Stimulated activated naive CD8-positive, alpha-beta T cell treated with anti-CD3 and anti-CD28 coated beads, Interleukin-15, amount 100 ng/mL, for 72 hours (primary cell): Measurements from ENCODE around the gene WNT2.

Experiments
- ATAC-seq: fragments of 150-1000 bp; cut with Tn5 transposase; 2 replicates; pipeline ENCODE4 v1.10.0; 2021; ENCODE audit warnings: mild to moderate bottlenecking, moderate library complexity
- DNase-seq, 2 donors: peaks; one replicate each; pipeline ENCODE4 v3.0.0; 2021 to 2022
- H3K27ac Mint-ChIP-seq, 2 donors: one replicate each; pipeline ENCODE4 v1.8.0; 2022; ENCODE audit warnings: mild to moderate bottlenecking in 2 of 2, mixed read lengths in 2 of 2, moderate library complexity in 2 of 2
- H3K27me3 Mint-ChIP-seq: one replicate; pipeline ENCODE4 v1.8.0; 2022; ENCODE audit warnings: mixed read lengths
- H3K4me1 Mint-ChIP-seq: one replicate; pipeline ENCODE4 v1.8.0; 2022; ENCODE audit warnings: mild to moderate bottlenecking, mixed read lengths
- H3K4me3 Mint-ChIP-seq, 2 donors: one replicate each; pipeline ENCODE4 v1.8.0; 2022; ENCODE audit warnings: mild to moderate bottlenecking in 2 of 2, mixed read lengths in 2 of 2, moderate library complexity in 1 of 2
- H3K9me3 Mint-ChIP-seq, 2 donors: one replicate each; pipeline ENCODE4 v1.8.0; 2022; ENCODE audit warnings: mixed read lengths in 2 of 2

Gene WNT2

GRCh38 chr7:117322741-117323304, at the start of gene WNT2:
TSS of gene WNT2 (minus strand) at chr7:117323058. CDS start at chr7:117322989, 69 bp downstream.
- peak within 1 kb of the TSS in 1 of 2 donors; percentile 19 for H3K4me3 Mint-ChIP-seq

GRCh38 chr7:117372073-117372472, 49.2 kb upstream of the WNT2 start:
- Mint-ChIP-seq H3K4me3 (no peak overlapping the region), H3K9me3 (no peaks in the 10 kb centered on the region), H3K4me1 (no peaks in the 10 kb centered on the region), H3K27me3 (no peaks in the 10 kb centered on the region), H3K27ac (no peak overlapping the region)
- no peak for DNase-seq
- no peak for ATAC-seq

More at GRCh38 chr7:117322741-117323304, at the start of gene WNT2:
- Mint-ChIP-seq H3K27me3 (peaks cover 71% of the 10 kb centered on the region), H3K27ac (no peak within 1 kb of the TSS), H3K9me3 (no peaks in the 10 kb centered on the region), H3K4me1 (peaks cover 13% of the 10 kb centered on the region)
- ATAC-seq (no peak), DNase-seq (no peak)

- DNase-seq (no peak), ATAC-seq (no peak)
- Mint-ChIP-seq H3K27ac (no peak overlapping the region), H3K4me1 (no peaks in the 10 kb centered on the region), H3K4me3 (no peak overlapping the region), H3K27me3 (no peaks in the 10 kb centered on the region), H3K9me3 (no peaks in the 10 kb centered on the region)
These were observed 41.7 kb upstream of the WNT2 start for GRCh38 chr7:117364339-117365080.

- no peaks in the 10 kb centered on the region for H3K27me3 Mint-ChIP-seq
These were observed 39.5 kb upstream of the WNT2 start for GRCh38 chr7:117362294-117362888.

GRCh38 chr7:117350027-117350426, 27.2 kb upstream of the WNT2 start:
- no peak overlapping the region for H3K27ac Mint-ChIP-seq
- H3K9me3 Mint-ChIP-seq, result peaks cover 0 to 12% of the 10 kb centered on the region in 2 donors

More at GRCh38 chr7:117362294-117362888, 39.5 kb upstream of the WNT2 start:
- H3K4me3 Mint-ChIP-seq, result no peak overlapping the region
- no peaks in the 10 kb centered on the region for H3K4me1 Mint-ChIP-seq
- no peak for DNase-seq
- no peaks in the 10 kb centered on the region for H3K9me3 Mint-ChIP-seq
- ATAC-seq, result no peak
- no peak overlapping the region for H3K27ac Mint-ChIP-seq

GRCh38 chr7:117349570-117349969, 26.7 kb upstream of the WNT2 start:
- no peak overlapping the region for H3K27ac Mint-ChIP-seq
- H3K9me3 Mint-ChIP-seq, result peaks cover 0 to 14% of the 10 kb centered on the region in 2 donors
- H3K4me1 Mint-ChIP-seq, result no peaks in the 10 kb centered on the region
- ATAC-seq, result no peak
- peaks cover 12% of the 10 kb centered on the region for H3K27me3 Mint-ChIP-seq
- DNase-seq, result no peak
- H3K4me3 Mint-ChIP-seq, result no peak overlapping the region

More at GRCh38 chr7:117350027-117350426, 27.2 kb upstream of the WNT2 start:
- Mint-ChIP-seq H3K4me3 (no peak overlapping the region), H3K4me1 (no peaks in the 10 kb centered on the region), H3K27me3 (peaks cover 12% of the 10 kb centered on the region)
- DNase-seq (no peak), ATAC-seq (no peak)

- H3K4me3 Mint-ChIP-seq, result no peak overlapping the region
- no peak overlapping the region for H3K27ac Mint-ChIP-seq
- peaks cover 0 to 14% of the 10 kb centered on the region in 2 donors for H3K9me3 Mint-ChIP-seq
- ATAC-seq (no peak), DNase-seq (no peak)
- no peaks in the 10 kb centered on the region for H3K4me1 Mint-ChIP-seq
- H3K27me3 Mint-ChIP-seq, result peaks cover 12% of the 10 kb centered on the region
These were observed 25.3 kb upstream of the WNT2 start for GRCh38 chr7:117347962-117348672.

- H3K9me3 Mint-ChIP-seq, result peaks cover 0 to 14% of the 10 kb centered on the region in 2 donors
- ATAC-seq (no peak), DNase-seq (no peak)
- H3K4me1 Mint-ChIP-seq, result no peaks in the 10 kb centered on the region
- no peak overlapping the region for H3K4me3 Mint-ChIP-seq
- H3K27me3 Mint-ChIP-seq, result peaks cover 12% of the 10 kb centered on the region
- no peak overlapping the region for H3K27ac Mint-ChIP-seq
These were observed 24.6 kb upstream of the WNT2 start for GRCh38 chr7:117347480-117347879.

- ATAC-seq, result no peak
- peaks cover 12% of the 10 kb centered on the region for H3K27me3 Mint-ChIP-seq
- H3K27ac Mint-ChIP-seq, result no peak overlapping the region
These were observed 23.3 kb upstream of the WNT2 start for GRCh38 chr7:117346161-117346560.

GRCh38 chr7:117338020-117338419, 15.2 kb upstream of the WNT2 start:
- no peak overlapping the region for H3K4me3 Mint-ChIP-seq
- no peaks in the 10 kb centered on the region for H3K9me3 Mint-ChIP-seq
- ATAC-seq (no peak), DNase-seq (no peak)
- H3K27ac Mint-ChIP-seq, result no peak overlapping the region
- no peaks in the 10 kb centered on the region for H3K27me3 Mint-ChIP-seq
- H3K4me1 Mint-ChIP-seq, result no peaks in the 10 kb centered on the region

More at GRCh38 chr7:117346161-117346560, 23.3 kb upstream of the WNT2 start:
- Mint-ChIP-seq H3K9me3 (peaks cover 0 to 14% of the 10 kb centered on the region in 2 donors), H3K4me1 (no peaks in the 10 kb centered on the region), H3K4me3 (no peak overlapping the region)
- no peak for DNase-seq

GRCh38 chr7:117333168-117333567, 10.3 kb upstream of the WNT2 start:
- H3K4me3 Mint-ChIP-seq, result no peak overlapping the region
- DNase-seq, result no peak
- peaks cover 0 to 5% of the 10 kb centered on the region in 2 donors for H3K9me3 Mint-ChIP-seq
- H3K27me3 Mint-ChIP-seq, result no peaks in the 10 kb centered on the region
- H3K4me1 Mint-ChIP-seq, result no peaks in the 10 kb centered on the region
- no peak for ATAC-seq
- no peak overlapping the region for H3K27ac Mint-ChIP-seq

GRCh38 chr7:117332031-117332430, 9.2 kb upstream of the WNT2 start:
- no peaks in the 10 kb centered on the region for H3K4me1 Mint-ChIP-seq
- no peak overlapping the region for H3K27ac Mint-ChIP-seq
- ATAC-seq (no peak), DNase-seq (no peak)
- no peaks in the 10 kb centered on the region for H3K27me3 Mint-ChIP-seq
- peaks cover 0 to 5% of the 10 kb centered on the region in 2 donors for H3K9me3 Mint-ChIP-seq
- no peak overlapping the region for H3K4me3 Mint-ChIP-seq

GRCh38 chr7:117325836-117326235, 3.0 kb upstream of the WNT2 start:
- Mint-ChIP-seq H3K27ac (no peak overlapping the region), H3K27me3 (peaks cover 59% of the 10 kb centered on the region), H3K4me3 (no peak overlapping the region), H3K9me3 (peaks cover 0 to 5% of the 10 kb centered on the region in 2 donors), H3K4me1 (peaks cover 13% of the 10 kb centered on the region)
- DNase-seq (no peak), ATAC-seq (no peak)

GRCh38 chr7:117324960-117325359, 2.1 kb upstream of the WNT2 start:
- DNase-seq (no peak), ATAC-seq (no peak)
- no peak overlapping the region for H3K27ac Mint-ChIP-seq
- peaks cover 68% of the 10 kb centered on the region for H3K27me3 Mint-ChIP-seq
- peaks cover 13% of the 10 kb centered on the region for H3K4me1 Mint-ChIP-seq
- no peak overlapping the region for H3K4me3 Mint-ChIP-seq
- H3K9me3 Mint-ChIP-seq, result peaks cover 0 to 5% of the 10 kb centered on the region in 2 donors

GRCh38 chr7:117323851-117324711, 1.2 kb upstream of the WNT2 start:
- ATAC-seq (no peak), DNase-seq (no peak)
- H3K27me3 Mint-ChIP-seq, result peaks cover 71% of the 10 kb centered on the region
- H3K4me3 Mint-ChIP-seq, result peak overlapping the region in 1 of 2 donors; percentile 19
- H3K4me1 Mint-ChIP-seq, result peaks cover 13% of the 10 kb centered on the region
- H3K27ac Mint-ChIP-seq, result no peak overlapping the region
- H3K9me3 Mint-ChIP-seq, result peaks cover 0 to 5% of the 10 kb centered on the region in 2 donors
